Measurements from ENCODE around the gene TMEM140. TPM values are rescaled to one million over a fixed set of nuclear protein-coding genes. Genes with fewer than 3 reads are reported as not detected.

TMEM140 gene
- total and polyA plus RNA-seq, 9 of the 15 experiments (the other 6 are each of a cell fraction or from before 2014, with no cell fraction given), result 0.03 to 0.82 (median 0.23) TPM

- TF ChIP-seq HSF4 (CRISPR knock-in tag; IDR thresholded peaks at IDR 0.05; ENCODE audit: borderline replicate concordance) (no peak), ZBTB1 (CRISPR knock-in tag; IDR thresholded peaks at IDR 0.05; ENCODE audit: borderline replicate concordance, low read depth) (no peak), TSHZ1 (CRISPR knock-in tag; IDR thresholded peaks at IDR 0.05) (no peak), SIX5 (IDR thresholded peaks at IDR 0.05; ENCODE audit: borderline replicate concordance in 1 of 2, insufficient read depth in 1 of 2, low read depth in 1 of 2, low read length in 2 of 2) (no peak), HDGF (IDR thresholded peaks at IDR 0.05) (peak; percentile 61; the same call in 1 of the 2 replicates), MAFF (IDR thresholded peaks at IDR 0.05; ENCODE audit: low read length) (peak; percentile 60), SREBF1 (IDR thresholded peaks at IDR 0.05; ENCODE audit: borderline replicate concordance, low read depth, low read length) (no peak), PHF20 (IDR thresholded peaks at IDR 0.05; ENCODE audit: partially characterized antibody) (no peak), ZNF384 (IDR thresholded peaks at IDR 0.05; ENCODE audit: low read depth, low read length) (no peak), RAD21 (CRISPR knock-in tag; conservative IDR thresholded peaks at IDR 0.05 in 1 of 2, IDR thresholded peaks at IDR 0.05 in 1 of 2) (peak in 1 of 2 experiments; percentile 71; a peak in 3 of 4 replicates), SMAD3 (CRISPR knock-in tag; conservative IDR thresholded peaks at IDR 0.05) (no peak), CEBPB (tag; IDR thresholded peaks at IDR 0.05) (peak; percentile 80), PTTG1 (tag; IDR thresholded peaks at IDR 0.05; ENCODE audit: low read depth) (no peak), KLF13 (tag; IDR thresholded peaks at IDR 0.05; ENCODE audit: borderline replicate concordance, low read depth) (no peak), MLLT1 (IDR thresholded peaks at IDR 0.05) (no peak)
- TF ChIP-seq, protein P1, sequence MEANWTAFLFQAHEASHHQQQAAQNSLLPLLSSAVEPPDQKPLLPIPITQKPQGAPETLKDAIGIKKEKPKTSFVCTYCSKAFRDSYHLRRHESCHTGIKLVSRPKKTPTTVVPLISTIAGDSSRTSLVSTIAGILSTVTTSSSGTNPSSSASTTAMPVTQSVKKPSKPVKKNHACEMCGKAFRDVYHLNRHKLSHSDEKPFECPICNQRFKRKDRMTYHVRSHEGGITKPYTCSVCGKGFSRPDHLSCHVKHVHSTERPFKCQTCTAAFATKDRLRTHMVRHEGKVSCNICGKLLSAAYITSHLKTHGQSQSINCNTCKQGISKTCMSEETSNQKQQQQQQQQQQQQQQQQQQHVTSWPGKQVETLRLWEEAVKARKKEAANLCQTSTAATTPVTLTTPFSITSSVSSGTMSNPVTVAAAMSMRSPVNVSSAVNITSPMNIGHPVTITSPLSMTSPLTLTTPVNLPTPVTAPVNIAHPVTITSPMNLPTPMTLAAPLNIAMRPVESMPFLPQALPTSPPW (CRISPR knock-in tag; IDR thresholded peaks at IDR 0.05), result peak; percentile 33; the same call in 1 of the 2 replicates
Measured at GRCh38 chr7:135169141-135169963, 21.5 kb downstream of the TMEM140 start (continued).

Data from K562 (cell line).